CD4-positive, alpha-beta T cell treated with Interferon gamma for 1 hour (primary cell): ENCODE results near the gene CASK.
"Not testable (repeated sequence)": the region's sequence is repeated elsewhere in the genome, so short reads cannot be mapped to it uniquely, and the experiment has no call there.

Experiments
- DNase-seq: peaks from one replicate; pipeline ENCODE4 v3.0.0-alpha.2; 2020

Gene CASK

GRCh38 chrX:41688156-41688555 lies 235.2 kb downstream of the CASK start:
- no peak for DNase-seq

- no peak for DNase-seq
Observed at GRCh38 chrX:41686788-41687187, 236.6 kb downstream of the CASK start.

- no peak for DNase-seq
Observed at GRCh38 chrX:41684940-41685339, 238.4 kb downstream of the CASK start.

GRCh38 chrX:41684138-41684537 lies 239.2 kb downstream of the CASK start:
- DNase-seq, result no peak

- no peak for DNase-seq
Observed at GRCh38 chrX:41677183-41678060, 245.9 kb downstream of the CASK start.

- not testable (repeated sequence) for DNase-seq
Observed at GRCh38 chrX:41676361-41676760, 247.0 kb downstream of the CASK start.

GRCh38 chrX:41672643-41673042 lies 250.7 kb downstream of the CASK start:
- no peak for DNase-seq

- DNase-seq, result no peak
Observed at GRCh38 chrX:41671082-41671481, 252.3 kb downstream of the CASK start.

GRCh38 chrX:41670112-41670511 lies 253.2 kb downstream of the CASK start:
- DNase-seq, result no peak

- no peak for DNase-seq
Observed at GRCh38 chrX:41667631-41668030, 255.7 kb downstream of the CASK start.

GRCh38 chrX:41666251-41666650 lies 257.1 kb downstream of the CASK start:
- DNase-seq, result no peak

- DNase-seq, result no peak
Observed at GRCh38 chrX:41665686-41666085, 257.7 kb downstream of the CASK start.

- no peak for DNase-seq
Observed at GRCh38 chrX:41664908-41665307, 258.4 kb downstream of the CASK start.

GRCh38 chrX:41664375-41664901 lies 258.9 kb downstream of the CASK start:
- no peak for DNase-seq

- no peak for DNase-seq
Observed at GRCh38 chrX:41661366-41662095, 261.8 kb downstream of the CASK start.

- no peak for DNase-seq
Observed at GRCh38 chrX:41655631-41656030, 267.7 kb downstream of the CASK start.

GRCh38 chrX:41655101-41655500 lies 268.3 kb downstream of the CASK start:
- no peak for DNase-seq

- DNase-seq, result no peak
Observed at GRCh38 chrX:41653125-41653524, 270.2 kb downstream of the CASK start.

- DNase-seq, result not testable (repeated sequence)
Observed at GRCh38 chrX:41646201-41646600, 277.2 kb downstream of the CASK start.

- DNase-seq, result no peak
Observed at GRCh38 chrX:41634284-41634683, 289.1 kb downstream of the CASK start.

GRCh38 chrX:41630091-41630490 lies 293.3 kb downstream of the CASK start:
- DNase-seq, result no peak

- no peak for DNase-seq
Observed at GRCh38 chrX:41629539-41629938, 293.8 kb downstream of the CASK start.

GRCh38 chrX:41621222-41621723 lies 302.1 kb downstream of the CASK start:
- DNase-seq, result no peak

- no peak for DNase-seq
Observed at GRCh38 chrX:41619221-41619620, 304.1 kb downstream of the CASK start.
